Mammary epithelial cell (primary cell): ENCODE data around the gene ADAMTS7.
"Not testable (repeated sequence)": the region's sequence is repeated elsewhere in the genome, so short reads cannot be mapped to it uniquely, and the experiment has no call there.

Experiments used
- CTCF ChIP-seq, 2 donors: IDR thresholded peaks in 1 of 2; conservative IDR thresholded peaks in 1 of 2; 2 replicates each; pipeline ENCODE4 v1.5.1; 2011 to 2012; ENCODE audit warnings: inconsistent platforms in 2 of 2, low read length in 2 of 2, mild to moderate bottlenecking in 2 of 2, control low read depth in 1 of 2, low read depth in 1 of 2; ENCODE audit not compliant: insufficient read depth in 1 of 2; ENCODE audit errors: extremely low read depth in 1 of 2
- EZH2 ChIP-seq: IDR thresholded peaks from 2 replicates; pipeline ENCODE4 v1.6.1; 2012; ENCODE audit warnings: low read length, inconsistent platforms, borderline replicate concordance

- not testable (repeated sequence) for TF ChIP-seq CTCF (conservative IDR thresholded peaks at IDR 0.05 in 1 of 2, IDR thresholded peaks at IDR 0.05 in 1 of 2; ENCODE audit: extremely low read depth in 1 of 2, insufficient read depth in 1 of 2, low read depth in 1 of 2, low read length in 2 of 2); EZH2
Measured at GRCh38 chr15:78777290-78777952, 33.8 kb downstream of the ADAMTS7 start.
